ENCODE results near the gene ARAP1.
A peak's percentile ranks its signal among the peaks of the same experiment; 100 is the strongest.

DNA sequence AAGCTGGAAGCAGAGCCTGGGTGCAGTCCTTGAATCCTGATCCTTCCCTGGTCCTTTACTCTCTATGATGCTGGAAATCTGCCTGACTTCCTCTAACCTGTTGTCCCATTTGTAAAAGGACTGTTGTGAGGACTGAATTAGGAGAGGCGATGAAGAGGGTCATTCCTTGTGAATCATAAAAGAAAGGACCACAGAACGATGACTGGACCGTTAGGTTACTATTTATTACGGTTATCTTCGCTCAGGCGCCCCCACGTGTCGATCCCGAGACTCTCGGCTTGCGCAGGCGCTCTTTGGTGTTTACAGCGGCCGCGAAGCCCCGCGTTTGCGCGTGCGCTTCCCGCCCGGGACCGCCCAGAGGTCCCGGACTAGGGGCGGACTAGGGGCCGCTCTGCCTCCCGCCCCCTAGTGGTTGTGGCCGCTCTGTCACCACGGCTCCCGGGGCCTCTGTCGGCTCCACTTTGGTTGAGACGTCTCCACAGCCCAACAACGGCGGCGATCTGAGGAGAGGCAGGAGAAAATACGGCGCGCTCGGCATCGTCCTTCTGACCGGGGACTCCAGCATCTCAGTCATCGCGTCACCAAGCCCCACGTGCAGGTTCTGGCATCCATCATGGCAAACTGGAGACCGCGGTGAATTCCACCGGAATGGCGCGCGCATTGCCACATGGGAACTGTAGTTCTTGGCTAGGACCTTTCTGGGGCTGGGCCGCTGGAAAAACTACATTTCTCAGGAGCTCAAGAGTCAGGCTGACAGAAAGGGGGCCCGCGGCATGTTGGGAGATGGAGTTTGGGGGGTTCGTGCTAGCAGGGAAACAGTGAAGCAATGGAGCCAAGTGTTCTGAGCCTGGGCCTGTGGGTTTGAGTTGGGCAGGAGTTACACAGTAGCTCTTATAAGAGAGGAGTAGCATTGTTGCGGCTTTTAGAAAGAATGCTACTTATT, 41.5 kb upstream of the ARAP1 start, which contains the start of gene STARD10:
- TF ChIP-seq, protein P1, sequence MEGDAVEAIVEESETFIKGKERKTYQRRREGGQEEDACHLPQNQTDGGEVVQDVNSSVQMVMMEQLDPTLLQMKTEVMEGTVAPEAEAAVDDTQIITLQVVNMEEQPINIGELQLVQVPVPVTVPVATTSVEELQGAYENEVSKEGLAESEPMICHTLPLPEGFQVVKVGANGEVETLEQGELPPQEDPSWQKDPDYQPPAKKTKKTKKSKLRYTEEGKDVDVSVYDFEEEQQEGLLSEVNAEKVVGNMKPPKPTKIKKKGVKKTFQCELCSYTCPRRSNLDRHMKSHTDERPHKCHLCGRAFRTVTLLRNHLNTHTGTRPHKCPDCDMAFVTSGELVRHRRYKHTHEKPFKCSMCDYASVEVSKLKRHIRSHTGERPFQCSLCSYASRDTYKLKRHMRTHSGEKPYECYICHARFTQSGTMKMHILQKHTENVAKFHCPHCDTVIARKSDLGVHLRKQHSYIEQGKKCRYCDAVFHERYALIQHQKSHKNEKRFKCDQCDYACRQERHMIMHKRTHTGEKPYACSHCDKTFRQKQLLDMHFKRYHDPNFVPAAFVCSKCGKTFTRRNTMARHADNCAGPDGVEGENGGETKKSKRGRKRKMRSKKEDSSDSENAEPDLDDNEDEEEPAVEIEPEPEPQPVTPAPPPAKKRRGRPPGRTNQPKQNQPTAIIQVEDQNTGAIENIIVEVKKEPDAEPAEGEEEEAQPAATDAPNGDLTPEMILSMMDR (IDR thresholded peaks at IDR 0.05) = peak; percentile 99
- TF ChIP-seq EZH2 (IDR thresholded peaks at IDR 0.05) = no peak
- TF ChIP-seq EZH2phosphoT487 (IDR thresholded peaks at IDR 0.05) = no peak
